ENCODE measurements around the gene GATAD2A. TPM values are rescaled to one million over a fixed set of nuclear protein-coding genes. Genes with fewer than 3 reads are reported as not detected.
A peak's percentile ranks its signal among the peaks of the same experiment; 100 is the strongest.

GATAD2A gene
- total and polyA plus RNA-seq, 9 of the 15 experiments (the other 6 are each of a cell fraction or from before 2014, with no cell fraction given), result 2.4 to 226 (median 44.2) TPM

DNA sequence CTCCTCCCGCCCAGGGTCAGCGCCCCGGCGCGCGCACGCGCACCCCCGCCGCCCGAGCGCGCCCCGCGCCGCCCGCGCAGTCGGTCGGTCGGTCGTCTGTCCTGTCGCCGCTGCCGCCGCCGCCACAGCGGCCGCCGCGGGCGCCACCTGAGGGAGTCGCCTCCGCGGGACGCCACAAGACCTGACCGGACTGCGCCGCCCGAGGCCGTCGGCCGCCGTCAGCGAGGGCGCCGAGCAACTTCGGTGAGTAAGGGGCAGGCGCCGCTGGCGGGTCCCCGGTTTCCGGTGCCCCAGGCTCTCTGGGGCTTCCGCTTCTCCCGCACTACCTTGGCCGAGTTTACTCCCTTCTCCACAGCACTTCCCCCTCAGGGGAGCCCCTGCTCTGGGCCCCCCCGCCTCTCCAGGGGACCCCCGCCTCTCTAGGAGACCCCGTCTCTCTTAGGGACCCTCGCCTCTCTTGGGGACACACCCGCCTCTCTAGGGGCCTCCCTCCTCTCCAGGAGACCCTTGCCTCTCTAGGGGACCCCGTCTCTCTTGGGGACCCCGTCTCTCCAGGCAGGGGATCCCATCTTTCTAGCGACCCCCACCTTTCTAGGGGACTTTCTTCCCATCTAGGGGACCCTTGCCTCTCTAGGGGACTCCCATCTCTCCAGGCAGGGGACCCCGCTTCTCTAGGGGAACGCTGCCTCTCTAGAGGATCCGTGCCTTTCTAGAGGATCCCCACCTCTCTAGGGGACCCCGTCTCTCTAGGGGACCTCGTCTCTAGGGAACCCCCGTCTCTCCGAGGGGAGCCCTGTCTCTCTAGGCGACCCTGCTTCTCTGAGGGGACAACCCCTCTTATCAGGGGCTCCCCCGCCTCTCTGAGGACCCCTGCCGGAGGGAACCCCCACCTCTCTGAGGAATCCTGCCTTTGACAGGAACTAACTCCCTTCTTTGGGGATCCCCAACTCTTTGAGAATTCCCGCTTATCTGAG is 19.3 kb upstream of the GATAD2A start (continued):
- peak in 1 of 2 experiments; percentile 8; a peak in 1 of 4 replicates for TF ChIP-seq RAD21 (CRISPR knock-in tag; conservative IDR thresholded peaks at IDR 0.05 in 1 of 2, IDR thresholded peaks at IDR 0.05 in 1 of 2)
- peak; percentile 72 for TF ChIP-seq CHD1 (IDR thresholded peaks at IDR 0.05; ENCODE audit: low read length)
- peak; percentile 45; the same call in 1 of the 2 replicates for TF ChIP-seq CREM (IDR thresholded peaks at IDR 0.05; ENCODE audit: low read depth)
- TF ChIP-seq, protein P1, sequence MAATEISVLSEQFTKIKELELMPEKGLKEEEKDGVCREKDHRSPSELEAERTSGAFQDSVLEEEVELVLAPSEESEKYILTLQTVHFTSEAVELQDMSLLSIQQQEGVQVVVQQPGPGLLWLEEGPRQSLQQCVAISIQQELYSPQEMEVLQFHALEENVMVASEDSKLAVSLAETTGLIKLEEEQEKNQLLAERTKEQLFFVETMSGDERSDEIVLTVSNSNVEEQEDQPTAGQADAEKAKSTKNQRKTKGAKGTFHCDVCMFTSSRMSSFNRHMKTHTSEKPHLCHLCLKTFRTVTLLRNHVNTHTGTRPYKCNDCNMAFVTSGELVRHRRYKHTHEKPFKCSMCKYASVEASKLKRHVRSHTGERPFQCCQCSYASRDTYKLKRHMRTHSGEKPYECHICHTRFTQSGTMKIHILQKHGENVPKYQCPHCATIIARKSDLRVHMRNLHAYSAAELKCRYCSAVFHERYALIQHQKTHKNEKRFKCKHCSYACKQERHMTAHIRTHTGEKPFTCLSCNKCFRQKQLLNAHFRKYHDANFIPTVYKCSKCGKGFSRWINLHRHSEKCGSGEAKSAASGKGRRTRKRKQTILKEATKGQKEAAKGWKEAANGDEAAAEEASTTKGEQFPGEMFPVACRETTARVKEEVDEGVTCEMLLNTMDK (IDR thresholded peaks at IDR 0.05; ENCODE audit: borderline replicate concordance, insufficient read depth, low read depth, low read length, poor library complexity, severe bottlenecking), result no peak
- TF ChIP-seq ETV1 (tag; conservative IDR thresholded peaks at IDR 0.05; ENCODE audit: low read depth), result no peak
- TF ChIP-seq MECOM (CRISPR knock-in tag; IDR thresholded peaks at IDR 0.05), result no peak; the same call in 1 of the 2 replicates
- TF ChIP-seq SNIP1 (IDR thresholded peaks at IDR 0.05; ENCODE audit: low read depth), result no peak
- TF ChIP-seq, protein P2, sequence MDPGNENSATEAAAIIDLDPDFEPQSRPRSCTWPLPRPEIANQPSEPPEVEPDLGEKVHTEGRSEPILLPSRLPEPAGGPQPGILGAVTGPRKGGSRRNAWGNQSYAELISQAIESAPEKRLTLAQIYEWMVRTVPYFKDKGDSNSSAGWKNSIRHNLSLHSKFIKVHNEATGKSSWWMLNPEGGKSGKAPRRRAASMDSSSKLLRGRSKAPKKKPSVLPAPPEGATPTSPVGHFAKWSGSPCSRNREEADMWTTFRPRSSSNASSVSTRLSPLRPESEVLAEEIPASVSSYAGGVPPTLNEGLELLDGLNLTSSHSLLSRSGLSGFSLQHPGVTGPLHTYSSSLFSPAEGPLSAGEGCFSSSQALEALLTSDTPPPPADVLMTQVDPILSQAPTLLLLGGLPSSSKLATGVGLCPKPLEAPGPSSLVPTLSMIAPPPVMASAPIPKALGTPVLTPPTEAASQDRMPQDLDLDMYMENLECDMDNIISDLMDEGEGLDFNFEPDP (CRISPR knock-in tag; IDR thresholded peaks at IDR 0.05), result no peak
- TF ChIP-seq CBFA2T3 (IDR thresholded peaks at IDR 0.05), result no peak
- no peak for TF ChIP-seq KAT8 (IDR thresholded peaks at IDR 0.05; ENCODE audit: low read depth)
- TF ChIP-seq, protein P3, sequence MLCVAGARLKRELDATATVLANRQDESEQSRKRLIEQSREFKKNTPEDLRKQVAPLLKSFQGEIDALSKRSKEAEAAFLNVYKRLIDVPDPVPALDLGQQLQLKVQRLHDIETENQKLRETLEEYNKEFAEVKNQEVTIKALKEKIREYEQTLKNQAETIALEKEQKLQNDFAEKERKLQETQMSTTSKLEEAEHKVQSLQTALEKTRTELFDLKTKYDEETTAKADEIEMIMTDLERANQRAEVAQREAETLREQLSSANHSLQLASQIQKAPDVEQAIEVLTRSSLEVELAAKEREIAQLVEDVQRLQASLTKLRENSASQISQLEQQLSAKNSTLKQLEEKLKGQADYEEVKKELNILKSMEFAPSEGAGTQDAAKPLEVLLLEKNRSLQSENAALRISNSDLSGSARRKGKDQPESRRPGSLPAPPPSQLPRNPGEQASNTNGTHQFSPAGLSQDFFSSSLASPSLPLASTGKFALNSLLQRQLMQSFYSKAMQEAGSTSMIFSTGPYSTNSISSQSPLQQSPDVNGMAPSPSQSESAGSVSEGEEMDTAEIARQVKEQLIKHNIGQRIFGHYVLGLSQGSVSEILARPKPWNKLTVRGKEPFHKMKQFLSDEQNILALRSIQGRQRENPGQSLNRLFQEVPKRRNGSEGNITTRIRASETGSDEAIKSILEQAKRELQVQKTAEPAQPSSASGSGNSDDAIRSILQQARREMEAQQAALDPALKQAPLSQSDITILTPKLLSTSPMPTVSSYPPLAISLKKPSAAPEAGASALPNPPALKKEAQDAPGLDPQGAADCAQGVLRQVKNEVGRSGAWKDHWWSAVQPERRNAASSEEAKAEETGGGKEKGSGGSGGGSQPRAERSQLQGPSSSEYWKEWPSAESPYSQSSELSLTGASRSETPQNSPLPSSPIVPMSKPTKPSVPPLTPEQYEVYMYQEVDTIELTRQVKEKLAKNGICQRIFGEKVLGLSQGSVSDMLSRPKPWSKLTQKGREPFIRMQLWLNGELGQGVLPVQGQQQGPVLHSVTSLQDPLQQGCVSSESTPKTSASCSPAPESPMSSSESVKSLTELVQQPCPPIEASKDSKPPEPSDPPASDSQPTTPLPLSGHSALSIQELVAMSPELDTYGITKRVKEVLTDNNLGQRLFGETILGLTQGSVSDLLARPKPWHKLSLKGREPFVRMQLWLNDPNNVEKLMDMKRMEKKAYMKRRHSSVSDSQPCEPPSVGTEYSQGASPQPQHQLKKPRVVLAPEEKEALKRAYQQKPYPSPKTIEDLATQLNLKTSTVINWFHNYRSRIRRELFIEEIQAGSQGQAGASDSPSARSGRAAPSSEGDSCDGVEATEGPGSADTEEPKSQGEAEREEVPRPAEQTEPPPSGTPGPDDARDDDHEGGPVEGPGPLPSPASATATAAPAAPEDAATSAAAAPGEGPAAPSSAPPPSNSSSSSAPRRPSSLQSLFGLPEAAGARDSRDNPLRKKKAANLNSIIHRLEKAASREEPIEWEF (CRISPR knock-in tag; IDR thresholded peaks at IDR 0.05), result no peak
- no peak for TF ChIP-seq PHF21A (IDR thresholded peaks at IDR 0.05; ENCODE audit: borderline replicate concordance, low read depth)
- TF ChIP-seq ZNF668 (CRISPR knock-in tag; IDR thresholded peaks at IDR 0.05), result no peak
- no peak for TF ChIP-seq PTRF (tag; IDR thresholded peaks at IDR 0.05)
- TF ChIP-seq TEAD4 (IDR thresholded peaks at IDR 0.05; ENCODE audit: low read length), result no peak
- TF ChIP-seq TEAD4 (CRISPR knock-in tag; IDR thresholded peaks at IDR 0.05; ENCODE audit: borderline replicate concordance), result peak; percentile 48; the same call in 1 of the 2 replicates
- no peak for TF ChIP-seq PYGO2 (tag; IDR thresholded peaks at IDR 0.05)
- no peak for TF ChIP-seq ELF2 (CRISPR knock-in tag; IDR thresholded peaks at IDR 0.05)
- no peak for TF ChIP-seq RCOR1 (IDR thresholded peaks at IDR 0.05; ENCODE audit: borderline replicate concordance in 1 of 2, low read depth in 2 of 2, low read length in 2 of 2)
